ENCODE data around the gene WT1.

GRCh38 chr11:32478277-32478731, 43.0 kb upstream of the WT1 start:
- TF ChIP-seq CTCF (IDR thresholded peaks at IDR 0.05; ENCODE audit: low read depth, low read length), result no peak
- no peak for TF ChIP-seq EZH2phosphoT487 (IDR thresholded peaks at IDR 0.05; ENCODE audit: low read depth)

Data from OCI-LY3 (cell line).